ENCODE data around the gene FRY.

DNA sequence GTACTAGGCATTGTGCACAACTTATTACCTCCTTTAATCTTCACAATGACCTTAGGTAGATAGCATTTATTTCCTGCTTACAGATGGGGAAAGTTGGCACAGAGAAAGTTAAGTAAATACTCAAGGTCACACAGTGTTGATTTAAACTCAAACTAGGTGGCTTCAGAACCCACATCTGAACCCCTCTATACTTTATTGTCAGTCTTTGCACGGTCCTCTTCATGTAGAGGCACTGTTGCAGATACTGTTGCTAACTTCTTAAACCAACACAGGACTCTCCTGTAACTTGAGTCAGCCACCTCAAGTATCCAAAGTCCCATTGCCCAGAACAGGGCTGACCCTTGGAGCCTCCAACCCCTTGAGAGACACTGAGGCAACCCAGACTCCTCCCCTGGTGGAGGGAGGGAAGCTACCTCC, 48.8 kb downstream of the FRY start:
- no peak for TF ChIP-seq POLR2A (IDR thresholded peaks at IDR 0.05)
- TF ChIP-seq, protein P1, sequence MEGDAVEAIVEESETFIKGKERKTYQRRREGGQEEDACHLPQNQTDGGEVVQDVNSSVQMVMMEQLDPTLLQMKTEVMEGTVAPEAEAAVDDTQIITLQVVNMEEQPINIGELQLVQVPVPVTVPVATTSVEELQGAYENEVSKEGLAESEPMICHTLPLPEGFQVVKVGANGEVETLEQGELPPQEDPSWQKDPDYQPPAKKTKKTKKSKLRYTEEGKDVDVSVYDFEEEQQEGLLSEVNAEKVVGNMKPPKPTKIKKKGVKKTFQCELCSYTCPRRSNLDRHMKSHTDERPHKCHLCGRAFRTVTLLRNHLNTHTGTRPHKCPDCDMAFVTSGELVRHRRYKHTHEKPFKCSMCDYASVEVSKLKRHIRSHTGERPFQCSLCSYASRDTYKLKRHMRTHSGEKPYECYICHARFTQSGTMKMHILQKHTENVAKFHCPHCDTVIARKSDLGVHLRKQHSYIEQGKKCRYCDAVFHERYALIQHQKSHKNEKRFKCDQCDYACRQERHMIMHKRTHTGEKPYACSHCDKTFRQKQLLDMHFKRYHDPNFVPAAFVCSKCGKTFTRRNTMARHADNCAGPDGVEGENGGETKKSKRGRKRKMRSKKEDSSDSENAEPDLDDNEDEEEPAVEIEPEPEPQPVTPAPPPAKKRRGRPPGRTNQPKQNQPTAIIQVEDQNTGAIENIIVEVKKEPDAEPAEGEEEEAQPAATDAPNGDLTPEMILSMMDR (IDR thresholded peaks at IDR 0.05) = no peak

All from heart left ventricle (tissue), 13 donors.